ENCODE measurements around the gene YPEL3. TPM values are rescaled to one million over a fixed set of nuclear protein-coding genes. Genes with fewer than 3 reads are reported as not detected.

YPEL3 gene
- total RNA-seq, 1 donor from 2014 or later = 36.9 TPM

DNA sequence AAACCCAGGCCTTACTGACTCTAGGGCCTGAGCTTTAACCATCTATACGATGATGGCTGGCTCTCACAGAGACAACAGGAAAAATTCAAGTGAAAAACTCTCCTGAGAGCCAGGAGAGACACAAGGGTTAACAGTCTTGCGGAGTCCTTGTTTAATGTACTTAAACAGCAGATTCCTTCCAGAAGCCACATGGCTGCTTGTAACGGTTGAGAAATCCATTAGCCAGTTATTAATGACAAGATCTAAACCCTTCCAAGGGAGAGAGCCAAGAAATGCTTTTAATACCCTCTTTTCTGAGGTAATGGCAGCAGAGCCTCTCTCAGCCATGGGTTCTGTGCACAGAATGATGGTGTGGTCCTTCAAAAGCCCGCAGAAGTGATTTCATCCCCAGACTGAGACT, 35.7 kb downstream of the YPEL3 start:
- Mint-ChIP-seq H3K9me3 (no peaks in the 10 kb centered on the region), H3K4me1 (peaks cover 24% of the 10 kb centered on the region), H3K27me3 (ENCODE audit: low read depth) (no peaks in the 10 kb centered on the region), H3K4me3 (no peak overlapping the region), H3K36me3 (peaks cover 3% of the 10 kb centered on the region), H3K27ac (peak overlapping the region; percentile 90)
- TF ChIP-seq, protein P1, sequence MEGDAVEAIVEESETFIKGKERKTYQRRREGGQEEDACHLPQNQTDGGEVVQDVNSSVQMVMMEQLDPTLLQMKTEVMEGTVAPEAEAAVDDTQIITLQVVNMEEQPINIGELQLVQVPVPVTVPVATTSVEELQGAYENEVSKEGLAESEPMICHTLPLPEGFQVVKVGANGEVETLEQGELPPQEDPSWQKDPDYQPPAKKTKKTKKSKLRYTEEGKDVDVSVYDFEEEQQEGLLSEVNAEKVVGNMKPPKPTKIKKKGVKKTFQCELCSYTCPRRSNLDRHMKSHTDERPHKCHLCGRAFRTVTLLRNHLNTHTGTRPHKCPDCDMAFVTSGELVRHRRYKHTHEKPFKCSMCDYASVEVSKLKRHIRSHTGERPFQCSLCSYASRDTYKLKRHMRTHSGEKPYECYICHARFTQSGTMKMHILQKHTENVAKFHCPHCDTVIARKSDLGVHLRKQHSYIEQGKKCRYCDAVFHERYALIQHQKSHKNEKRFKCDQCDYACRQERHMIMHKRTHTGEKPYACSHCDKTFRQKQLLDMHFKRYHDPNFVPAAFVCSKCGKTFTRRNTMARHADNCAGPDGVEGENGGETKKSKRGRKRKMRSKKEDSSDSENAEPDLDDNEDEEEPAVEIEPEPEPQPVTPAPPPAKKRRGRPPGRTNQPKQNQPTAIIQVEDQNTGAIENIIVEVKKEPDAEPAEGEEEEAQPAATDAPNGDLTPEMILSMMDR (IDR thresholded peaks at IDR 0.05; ENCODE audit: unreplicated experiment) = no peak
- no peak for DNase-seq (ENCODE audit: low spot score in 2 of 2, unreplicated experiment in 2 of 2)

DNA sequence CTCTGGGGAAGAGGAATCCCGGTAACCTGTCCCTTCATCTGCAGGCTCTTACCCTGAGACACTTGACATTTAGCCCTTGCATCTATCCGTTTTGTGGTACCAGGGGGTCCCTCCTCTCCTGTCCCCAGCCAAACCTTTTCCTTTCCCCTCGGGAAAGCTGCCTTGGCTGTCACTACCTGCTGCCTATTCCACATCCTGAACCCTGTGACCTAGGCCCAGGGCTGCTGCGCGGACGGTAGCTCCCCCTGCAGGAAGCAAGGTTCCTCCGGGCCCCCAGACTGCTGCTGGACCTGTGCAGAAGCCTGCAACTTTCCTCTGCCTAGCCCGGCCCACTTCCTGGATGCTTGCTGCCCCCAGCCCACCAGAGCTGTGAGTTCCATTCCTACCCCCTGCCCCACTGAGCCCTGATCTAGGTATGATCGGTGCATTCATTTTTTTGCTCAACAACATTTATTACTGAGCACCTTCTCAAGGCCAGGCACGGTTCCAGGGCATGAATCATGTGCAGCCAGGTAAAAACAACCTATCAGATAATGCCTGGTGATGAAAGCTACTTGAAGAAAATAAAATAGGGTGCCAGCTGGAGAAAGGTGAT, 41.0 kb downstream of the YPEL3 start:
- H3K36me3 Mint-ChIP-seq = peaks cover 3% of the 10 kb centered on the region
- H3K9me3 Mint-ChIP-seq = no peaks in the 10 kb centered on the region
- TF ChIP-seq, protein P1 (IDR thresholded peaks at IDR 0.05; ENCODE audit: unreplicated experiment) = peak; percentile 17
- H3K27me3 Mint-ChIP-seq (ENCODE audit: low read depth) = no peaks in the 10 kb centered on the region
- peaks cover 18% of the 10 kb centered on the region for H3K4me1 Mint-ChIP-seq
- no peak overlapping the region for H3K27ac Mint-ChIP-seq
- DNase-seq (ENCODE audit: low spot score in 2 of 2, unreplicated experiment in 2 of 2) = no peak
- peak overlapping the region; percentile 85 for H3K4me3 Mint-ChIP-seq

DNA sequence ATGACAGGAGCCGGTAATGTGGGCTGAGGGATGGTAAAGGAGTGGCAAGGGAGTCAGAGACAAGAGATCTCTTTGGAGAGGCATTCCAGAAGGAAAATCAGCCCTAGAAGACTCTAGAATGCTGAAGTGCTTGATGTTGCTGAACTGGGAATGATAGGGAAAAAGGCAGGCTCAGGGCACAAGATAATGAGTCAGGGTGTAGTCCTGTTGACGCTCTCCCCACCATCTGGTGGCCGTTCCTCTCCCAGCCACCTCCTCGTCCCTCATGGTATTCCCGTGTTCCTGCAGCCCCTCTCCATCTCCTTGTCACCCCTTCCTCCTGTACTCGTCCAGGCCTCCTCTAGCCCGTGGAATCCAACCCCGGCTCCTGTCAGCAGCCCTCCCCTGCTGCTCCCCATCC, 41.6 kb downstream of the YPEL3 start:
- peaks cover 3% of the 10 kb centered on the region for H3K36me3 Mint-ChIP-seq
- H3K4me3 Mint-ChIP-seq = peak overlapping the region; percentile 85
- H3K4me1 Mint-ChIP-seq = peaks cover 17% of the 10 kb centered on the region
- H3K9me3 Mint-ChIP-seq = no peaks in the 10 kb centered on the region
- H3K27me3 Mint-ChIP-seq (ENCODE audit: low read depth) = no peaks in the 10 kb centered on the region
- TF ChIP-seq, protein P1 (IDR thresholded peaks at IDR 0.05; ENCODE audit: unreplicated experiment) = no peak
- H3K27ac Mint-ChIP-seq = peak overlapping the region; percentile 66
- no peak for DNase-seq (ENCODE audit: low spot score in 2 of 2, unreplicated experiment in 2 of 2)

DNA sequence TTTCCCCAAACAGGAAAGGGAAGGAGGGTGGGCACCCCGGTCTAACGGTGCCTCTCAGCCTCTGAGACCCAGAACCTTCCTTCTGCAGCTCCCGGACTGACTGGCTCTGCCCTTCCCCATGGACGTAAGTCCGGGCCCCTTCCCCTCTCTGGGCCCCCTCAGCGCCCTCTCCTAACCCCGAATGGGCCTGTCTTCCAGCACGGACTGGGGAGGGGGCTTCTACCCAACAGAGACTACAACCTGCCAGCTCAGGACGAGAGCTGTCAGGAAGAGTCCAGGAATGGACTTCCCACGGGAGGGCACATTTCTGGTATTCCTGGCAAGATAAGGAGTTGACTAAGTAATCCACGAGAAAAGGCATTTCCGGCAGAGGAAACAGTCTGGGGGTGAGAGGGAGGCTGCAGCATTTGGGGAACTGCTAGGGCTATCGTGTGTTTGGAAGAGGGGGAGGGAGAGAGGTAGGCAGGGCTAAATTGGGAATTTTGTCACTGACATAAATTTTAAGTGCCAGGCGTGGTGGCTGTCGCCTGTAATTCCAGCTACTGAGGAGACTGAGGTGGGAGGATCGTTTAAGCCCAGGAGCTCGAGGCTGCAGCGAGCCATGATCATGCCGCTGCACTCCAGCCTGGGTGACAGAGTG, 42.5 kb downstream of the YPEL3 start:
- H3K27ac Mint-ChIP-seq = peak overlapping the region; percentile 92
- H3K4me3 Mint-ChIP-seq = peak overlapping the region; percentile 85
- peaks cover 17% of the 10 kb centered on the region for H3K4me1 Mint-ChIP-seq
- TF ChIP-seq, protein P1 (IDR thresholded peaks at IDR 0.05; ENCODE audit: unreplicated experiment) = no peak
- H3K36me3 Mint-ChIP-seq = no peaks in the 10 kb centered on the region
- no peaks in the 10 kb centered on the region for H3K27me3 Mint-ChIP-seq (ENCODE audit: low read depth)
- no peak for DNase-seq (ENCODE audit: low spot score in 2 of 2, unreplicated experiment in 2 of 2)
- no peaks in the 10 kb centered on the region for H3K9me3 Mint-ChIP-seq

DNA sequence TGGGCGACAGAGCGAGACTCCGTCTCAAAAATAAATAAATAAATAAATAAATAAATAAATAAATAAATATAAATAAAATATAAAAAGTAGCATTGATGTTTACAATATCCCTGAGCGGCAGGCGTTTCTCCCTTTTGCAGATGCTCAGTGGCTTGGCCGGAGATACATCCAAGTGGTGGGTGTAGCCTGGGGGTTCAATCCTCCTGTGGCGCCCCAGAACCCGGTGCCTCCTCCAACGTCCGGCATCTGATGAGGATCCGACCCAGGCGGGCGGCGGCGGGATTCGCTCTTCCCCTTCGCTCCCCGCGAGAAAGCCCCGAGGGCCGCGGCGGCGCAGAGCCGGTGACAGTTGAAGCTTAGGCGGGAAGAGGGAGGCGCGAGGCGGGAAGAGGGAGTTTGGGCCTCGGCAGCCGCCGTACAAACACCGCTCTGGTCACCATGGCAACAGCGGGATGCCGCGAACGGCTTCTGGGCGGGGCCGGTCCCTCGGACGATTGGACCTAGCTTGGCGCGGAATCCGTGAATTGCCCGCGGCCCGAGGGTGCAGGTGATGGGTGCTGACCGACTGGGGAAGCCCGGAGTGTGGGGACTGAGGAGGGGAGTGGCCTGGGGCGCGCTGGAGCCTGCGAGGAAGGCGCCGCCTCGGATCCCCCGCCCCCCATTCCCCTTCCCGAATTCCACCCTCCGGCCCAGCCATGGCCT, 43.2 kb downstream of the YPEL3 start:
- Mint-ChIP-seq H3K27me3 (ENCODE audit: low read depth) (no peaks in the 10 kb centered on the region), H3K36me3 (no peaks in the 10 kb centered on the region), H3K9me3 (no peaks in the 10 kb centered on the region), H3K4me1 (peaks cover 17% of the 10 kb centered on the region), H3K4me3 (peak overlapping the region; percentile 85), H3K27ac (peak overlapping the region; percentile 79)
- DNase-seq (ENCODE audit: low spot score in 2 of 2, unreplicated experiment in 2 of 2) = peak; percentile 84 to 93
- TF ChIP-seq, protein P1 (IDR thresholded peaks at IDR 0.05; ENCODE audit: unreplicated experiment) = no peak

All from mesothelial cell of epicardium (in vitro differentiated cells).